Activated CD4-positive, alpha-beta T cell treated with anti-CD3 and anti-CD28 coated beads for 48 hours (primary cell): ENCODE results near the gene LTB4R.
"Not testable (repeated sequence)": the region's sequence is repeated elsewhere in the genome, so short reads cannot be mapped to it uniquely, and the experiment has no call there.

ENCODE experiments used
- DNase-seq: peaks from one replicate; pipeline ENCODE4 v3.0.0-alpha.2; 2020

The LTB4R gene

DNA sequence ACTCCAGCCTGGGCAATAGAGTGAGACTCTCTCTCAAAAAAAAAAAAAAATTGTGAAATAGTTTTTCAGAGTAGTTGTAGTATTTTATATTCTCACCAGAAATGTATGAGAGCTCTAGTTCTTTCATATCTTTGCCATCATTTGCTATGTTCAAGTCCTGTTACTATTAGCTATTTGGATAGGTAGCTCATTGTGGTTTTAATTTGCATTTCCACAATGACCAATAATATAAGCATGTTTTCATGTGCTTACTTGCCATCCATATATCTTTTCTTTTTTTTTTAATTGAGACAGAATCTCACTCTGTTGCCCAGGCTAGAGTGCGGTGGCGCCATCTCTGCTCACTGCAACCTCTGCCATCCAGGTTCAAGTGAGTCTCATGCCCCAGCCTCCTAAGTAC, 36.9 kb downstream of the LTB4R start:
- no peak for DNase-seq

DNA sequence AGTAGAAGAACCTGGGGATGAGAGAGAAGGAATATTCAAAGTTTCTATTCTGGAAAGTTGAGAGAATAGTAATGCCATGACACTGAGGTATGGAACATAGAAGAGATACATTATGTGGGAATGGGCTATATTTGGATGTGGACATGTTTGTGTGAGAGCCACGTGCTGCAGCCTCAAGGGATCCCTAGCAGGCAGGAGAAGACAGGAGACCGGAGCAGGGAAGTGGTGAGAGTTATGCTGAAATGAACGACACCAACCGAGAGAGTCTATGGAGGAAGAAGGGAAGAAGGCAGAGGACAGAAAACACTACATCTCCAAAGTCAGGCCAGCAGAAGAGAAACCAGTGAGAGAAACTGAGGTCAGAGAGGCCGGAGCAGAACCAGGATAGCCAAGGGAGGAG, 38.4 kb downstream of the LTB4R start:
- DNase-seq: no peak

DNA sequence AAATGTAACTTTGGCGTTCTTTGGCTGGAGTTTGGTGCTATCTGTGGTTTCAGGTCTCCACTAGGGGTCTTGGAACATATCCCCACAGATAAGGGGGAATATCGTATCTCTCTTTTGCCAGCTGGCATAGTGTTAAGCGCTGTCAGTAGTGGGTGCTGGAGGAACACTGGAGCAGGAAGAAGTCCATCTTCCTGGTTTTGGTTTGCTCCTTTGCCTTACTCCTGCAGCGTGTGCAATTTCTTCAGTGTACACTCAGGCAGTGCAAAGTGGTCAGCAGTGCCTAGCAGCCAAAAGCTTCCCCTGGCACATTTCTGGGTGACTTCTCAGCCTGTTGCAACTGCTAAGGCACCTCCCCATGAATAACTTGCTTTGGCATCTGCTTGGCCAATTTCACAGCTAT, 40.2 kb downstream of the LTB4R start:
- no peak for DNase-seq

DNA sequence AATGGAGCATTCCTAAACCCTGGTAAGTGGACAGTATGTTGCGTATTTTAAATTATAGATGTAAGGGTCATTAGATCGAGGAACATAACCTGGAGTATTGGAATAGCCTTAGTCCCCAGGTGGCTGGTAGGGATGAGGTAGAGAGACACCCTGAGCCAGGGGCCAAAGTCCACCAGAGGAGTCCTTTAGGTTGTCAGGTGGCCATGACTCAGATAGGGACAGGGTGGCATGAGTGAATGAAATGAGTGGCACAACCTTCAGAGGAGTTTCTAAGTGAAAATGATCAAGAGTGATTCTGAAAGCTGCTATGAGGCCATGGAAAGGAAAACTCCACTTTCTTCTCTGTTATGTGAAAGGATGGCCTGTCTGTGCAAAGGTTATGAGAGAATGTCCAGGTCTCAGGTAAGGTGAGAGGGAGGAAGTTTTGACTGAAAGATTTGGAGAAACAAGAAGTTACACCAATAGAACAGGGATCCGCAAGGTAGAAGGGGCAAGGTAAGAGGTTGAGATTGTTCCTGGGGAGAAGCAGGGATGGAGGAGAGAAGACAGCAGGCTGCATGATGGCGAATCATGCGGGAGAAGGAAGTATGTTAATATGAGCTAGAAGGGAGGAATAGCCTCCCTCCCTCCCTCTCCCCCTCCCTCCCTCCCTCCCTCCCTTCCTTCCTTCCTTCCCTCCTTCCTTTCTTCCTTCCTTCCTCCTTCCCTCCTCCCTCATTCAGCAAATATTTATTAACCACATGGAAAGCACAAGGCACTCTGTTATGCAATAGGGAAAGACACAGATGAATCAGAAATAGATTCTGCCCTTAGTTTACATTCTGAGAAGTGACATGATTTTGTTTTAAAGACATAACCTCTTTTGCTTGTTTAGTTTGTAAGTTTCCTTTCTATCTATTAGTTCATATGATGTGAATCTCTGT, 42.5 kb downstream of the LTB4R start:
- DNase-seq: no peak

DNA sequence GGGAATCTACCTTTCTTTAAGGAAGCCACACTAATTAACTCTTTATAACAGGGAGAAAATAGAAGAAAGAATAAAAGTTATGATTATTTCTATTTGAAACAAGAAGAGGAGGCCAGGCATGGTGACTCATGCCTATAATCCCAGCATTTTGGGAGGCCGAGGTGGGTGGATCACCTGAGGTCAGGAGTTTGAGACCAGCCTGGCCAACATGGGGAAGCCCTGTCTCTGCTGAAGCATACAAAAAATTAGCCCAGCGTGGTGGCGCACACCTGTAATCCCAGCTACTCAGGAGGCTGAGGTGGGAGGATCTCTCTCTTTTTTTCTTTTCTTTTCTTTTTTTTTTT, 43.2 kb downstream of the LTB4R start:
- DNase-seq: not testable (repeated sequence)

DNA sequence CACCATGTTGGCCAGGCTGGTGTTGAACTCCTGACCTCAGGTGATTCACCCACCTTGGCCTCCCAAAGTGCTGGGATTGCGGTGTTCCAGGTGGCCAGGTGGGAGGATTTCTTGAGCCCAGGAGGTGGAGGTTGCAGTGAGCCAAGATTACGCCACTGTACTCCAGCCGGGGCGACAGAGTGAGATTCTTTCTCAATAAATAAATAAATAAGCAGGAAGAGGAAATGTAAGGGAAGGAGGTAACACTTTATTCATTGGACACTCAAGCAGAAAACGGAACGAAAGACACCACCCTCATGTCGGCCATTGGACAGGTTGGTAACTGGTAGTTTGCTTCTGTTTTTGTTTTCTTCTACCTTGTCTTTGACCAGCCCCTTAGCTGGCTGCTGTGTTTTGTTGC, 43.7 kb downstream of the LTB4R start:
- DNase-seq: no peak

DNA sequence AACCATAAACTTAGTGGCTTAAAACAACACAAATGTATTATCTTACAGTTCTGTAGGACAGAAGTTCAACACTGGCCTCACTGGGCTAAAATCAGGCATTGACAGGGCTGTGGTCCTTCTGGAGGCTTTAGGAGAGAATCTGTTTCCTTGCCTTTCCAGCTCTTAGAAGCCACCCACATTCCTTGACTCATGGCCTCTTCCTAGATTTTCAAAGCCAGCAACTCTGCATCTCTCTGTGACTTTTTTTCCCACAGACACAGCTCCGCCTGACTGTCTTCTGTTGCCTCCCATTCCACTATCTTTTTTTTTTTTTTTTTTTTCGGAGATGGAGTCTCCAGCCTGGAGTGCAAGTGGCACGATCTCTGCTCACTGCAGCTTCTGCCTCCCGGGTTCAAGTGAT, 44.9 kb downstream of the LTB4R start:
- DNase-seq: no peak

DNA sequence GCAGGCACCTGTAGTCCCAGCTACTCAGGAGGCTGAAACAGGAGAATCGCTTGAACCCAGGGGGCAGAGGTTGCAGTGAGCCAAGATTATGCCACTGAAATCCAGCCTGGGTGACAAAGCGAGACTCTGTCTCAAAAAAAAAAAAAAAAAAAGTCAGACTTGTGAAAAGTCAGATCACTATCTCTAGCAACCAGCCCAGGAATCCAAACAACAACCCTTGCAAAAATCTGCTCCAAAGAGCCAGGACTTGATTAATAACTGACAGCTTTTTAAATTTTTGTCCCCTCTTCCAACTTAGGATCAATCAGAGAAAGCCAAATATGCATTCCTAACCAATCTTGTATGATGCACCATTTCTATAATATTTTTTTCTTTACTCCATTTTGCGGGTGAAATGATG, 49.0 kb downstream of the LTB4R start:
- DNase-seq: no peak

DNA sequence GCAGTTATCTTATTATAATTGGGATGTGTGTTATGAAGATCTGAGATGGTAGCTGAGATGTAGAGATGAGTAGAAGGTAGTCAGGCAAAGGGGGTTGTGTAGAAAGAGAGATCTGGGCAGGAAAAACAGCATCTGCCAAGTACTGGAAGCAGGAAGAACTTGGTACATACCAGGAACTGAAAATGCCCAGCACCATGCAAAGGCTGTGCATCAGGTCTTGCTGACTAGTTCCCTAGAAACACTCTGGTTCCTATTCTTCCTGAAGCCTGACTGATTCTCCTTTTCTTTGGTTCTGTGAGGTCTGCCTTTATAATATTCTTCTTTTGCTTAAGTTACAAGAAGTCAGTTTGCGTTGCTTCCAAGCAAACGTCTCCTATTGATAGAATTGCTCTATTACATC, 50.0 kb downstream of the LTB4R start:
- DNase-seq: no peak

DNA sequence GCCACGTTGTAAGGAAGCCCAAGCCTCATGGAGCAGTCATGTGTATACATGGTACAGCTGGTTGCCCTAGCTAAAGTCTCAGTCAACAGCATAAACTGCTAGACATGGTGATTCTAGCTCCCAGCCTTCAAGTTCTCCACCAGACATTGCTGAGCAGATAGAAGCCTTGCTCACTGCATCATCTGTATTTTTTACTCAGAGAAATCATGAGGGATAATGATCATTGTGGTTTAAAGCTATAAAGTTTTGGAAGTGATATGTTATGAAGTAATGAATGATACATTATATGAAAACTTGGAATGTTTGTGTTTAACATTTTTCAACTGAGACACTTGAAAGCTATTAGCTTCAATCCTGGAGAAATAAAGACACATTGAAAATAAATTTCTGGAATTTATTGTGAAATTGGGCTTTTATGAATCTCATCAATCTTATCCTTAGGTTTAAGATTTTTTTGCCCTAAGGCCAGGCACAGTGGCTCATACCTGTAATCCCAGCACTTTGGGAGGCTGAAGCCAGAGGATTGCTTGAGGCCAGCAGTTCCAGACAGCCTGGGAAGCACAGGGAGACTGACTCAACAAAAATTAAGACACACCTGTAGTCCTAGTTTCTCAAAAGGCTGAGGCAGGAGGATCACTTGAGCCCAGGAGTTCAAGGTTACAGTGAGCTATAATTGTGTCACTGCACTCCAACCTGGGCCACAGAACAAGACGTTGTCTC, 51.1 kb downstream of the LTB4R start:
- no peak for DNase-seq

DNA sequence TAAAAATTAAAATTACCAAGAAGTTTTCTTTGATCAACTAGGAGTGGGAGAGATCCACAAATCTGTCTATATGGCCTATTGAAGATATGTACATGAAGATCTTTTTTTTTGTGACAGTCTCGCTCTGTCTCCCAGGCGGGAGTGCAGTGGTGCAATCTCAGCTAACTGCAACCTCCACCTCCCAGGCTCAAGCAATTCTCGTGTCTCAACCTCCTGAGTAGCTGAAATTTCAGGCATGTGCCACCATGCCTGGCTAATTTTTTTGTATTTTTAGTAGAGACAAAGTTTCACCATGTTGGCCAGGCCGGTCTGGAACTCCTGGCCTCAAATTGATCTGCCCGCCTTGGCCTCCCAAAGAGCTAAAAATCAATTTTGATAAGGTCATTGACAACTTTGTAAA, 52.1 kb downstream of the LTB4R start:
- no peak for DNase-seq

DNA sequence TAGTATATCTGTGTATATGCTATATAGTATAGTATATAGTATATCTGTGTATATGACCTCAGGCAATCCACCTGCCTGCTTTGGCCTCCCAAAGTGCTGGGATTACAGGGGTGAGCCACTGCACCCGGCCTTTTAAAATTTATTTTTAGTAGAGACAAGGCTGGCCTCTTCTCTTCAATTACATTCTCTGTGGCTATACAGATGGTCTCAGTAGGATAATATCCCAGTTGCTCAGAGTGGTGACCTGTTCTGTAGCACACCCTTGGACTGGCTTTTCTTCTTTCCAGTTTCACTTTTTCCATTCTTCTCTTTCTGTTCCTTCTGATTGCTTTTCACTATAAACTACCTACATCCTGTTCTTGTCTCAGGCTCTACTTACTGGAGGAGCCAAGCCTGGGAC, 53.5 kb downstream of the LTB4R start:
- no peak for DNase-seq

DNA sequence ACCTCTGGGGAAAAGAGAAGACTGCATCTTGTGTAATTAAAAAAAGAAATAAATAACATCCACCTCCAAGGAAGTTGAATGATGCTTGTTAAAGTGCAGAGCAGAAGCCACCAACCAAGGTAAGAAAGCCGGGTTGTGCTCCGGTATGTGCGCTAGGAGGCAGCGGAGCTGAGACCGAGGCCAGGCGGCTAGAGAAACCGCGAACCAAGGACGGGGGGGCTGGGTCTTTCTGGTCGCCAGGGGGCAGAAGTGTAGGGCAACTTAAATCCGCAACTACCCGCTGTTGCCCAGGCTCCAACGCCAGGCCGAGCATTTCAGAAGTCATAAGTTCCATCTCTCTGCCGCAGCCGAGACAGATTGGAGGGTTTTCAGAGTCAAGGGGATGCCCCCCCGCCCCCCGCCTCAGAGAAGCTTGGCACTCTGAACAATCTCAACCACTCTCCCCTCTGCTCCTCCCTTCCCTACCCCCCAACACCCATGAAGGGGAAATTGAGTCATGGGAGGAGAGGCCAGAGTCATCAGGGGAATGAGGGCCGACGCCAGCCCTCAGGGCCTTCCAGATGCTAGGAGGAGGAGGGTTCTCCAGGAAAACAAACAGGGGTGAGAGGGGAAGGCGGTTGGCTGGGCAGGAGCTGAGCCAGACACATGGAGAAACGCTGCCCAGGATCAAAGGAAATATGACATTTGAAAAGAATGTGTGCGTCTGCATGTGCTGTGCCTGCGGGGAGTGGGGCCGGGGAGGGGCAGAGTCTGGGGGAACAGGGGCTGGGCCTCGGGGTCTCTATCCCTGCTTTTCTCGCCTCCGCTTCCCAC, 54.5 kb downstream of the LTB4R start:
- peak; percentile 85 for DNase-seq

DNA sequence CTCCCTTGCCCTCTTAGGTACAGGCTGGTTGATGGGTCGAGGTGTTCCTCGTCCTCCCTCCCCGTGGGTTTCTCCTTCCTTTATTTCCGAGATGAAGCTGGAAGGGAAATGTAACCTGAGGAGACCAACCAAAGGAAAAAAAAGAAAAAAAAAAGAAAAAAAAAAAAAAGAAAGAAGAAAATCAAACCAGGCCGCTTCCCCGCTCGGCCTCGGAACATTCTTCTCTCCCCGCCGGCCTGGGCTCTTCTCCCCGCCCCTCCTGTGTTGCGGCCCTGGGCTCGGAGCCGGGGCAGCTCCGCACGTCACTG, 55.1 kb downstream of the LTB4R start:
- no peak for DNase-seq

DNA sequence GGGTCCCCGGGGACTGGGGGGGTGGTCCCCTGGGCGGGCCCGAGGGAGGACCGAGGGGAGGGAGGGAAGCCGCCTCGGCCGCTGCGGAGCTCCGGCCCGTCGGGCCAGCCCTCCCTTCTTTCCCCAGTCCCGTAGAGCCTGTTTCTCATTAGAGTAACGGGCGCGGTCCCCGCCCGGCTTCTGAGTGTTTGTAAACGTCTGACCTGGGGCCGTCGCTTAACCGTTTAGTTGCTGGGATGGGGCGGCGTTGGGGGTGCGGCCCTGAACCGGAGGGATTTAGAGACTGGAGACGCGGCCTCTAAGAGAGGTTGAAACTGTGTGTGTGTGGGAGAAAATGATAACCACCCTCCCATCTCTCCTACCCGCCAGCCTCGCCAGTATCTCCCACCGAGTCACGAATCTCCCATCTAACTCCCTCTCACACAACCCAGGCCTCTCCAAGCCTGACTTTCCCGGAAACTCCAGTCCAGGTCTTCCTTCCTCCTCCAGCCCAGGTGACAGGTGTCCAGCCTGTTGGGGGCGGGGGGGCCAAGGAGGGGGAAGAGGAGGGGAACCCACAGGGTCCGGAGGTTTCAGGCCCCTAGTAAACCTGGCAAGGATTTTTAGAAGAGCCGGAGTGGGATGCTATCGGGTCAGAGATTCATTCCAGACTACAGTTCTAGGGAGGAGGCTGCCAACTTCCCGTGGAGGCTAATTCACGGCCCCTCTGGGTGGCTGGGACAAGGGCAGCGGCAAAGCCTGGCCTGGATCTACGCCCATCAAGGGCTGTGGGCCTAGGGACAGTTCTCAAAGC, 55.6 kb downstream of the LTB4R start:
- DNase-seq: peak; percentile 50
